ENCODE measurements around the gene LRRC71.

GRCh38 chr1:156936721-156937220 lies 16.3 kb downstream of the LRRC71 start:
- TF ChIP-seq EP300 (IDR thresholded peaks at IDR 0.05) (no peak), POLR2AphosphoS5 (IDR thresholded peaks at IDR 0.05) (no peak)
- TF ChIP-seq, protein P1, sequence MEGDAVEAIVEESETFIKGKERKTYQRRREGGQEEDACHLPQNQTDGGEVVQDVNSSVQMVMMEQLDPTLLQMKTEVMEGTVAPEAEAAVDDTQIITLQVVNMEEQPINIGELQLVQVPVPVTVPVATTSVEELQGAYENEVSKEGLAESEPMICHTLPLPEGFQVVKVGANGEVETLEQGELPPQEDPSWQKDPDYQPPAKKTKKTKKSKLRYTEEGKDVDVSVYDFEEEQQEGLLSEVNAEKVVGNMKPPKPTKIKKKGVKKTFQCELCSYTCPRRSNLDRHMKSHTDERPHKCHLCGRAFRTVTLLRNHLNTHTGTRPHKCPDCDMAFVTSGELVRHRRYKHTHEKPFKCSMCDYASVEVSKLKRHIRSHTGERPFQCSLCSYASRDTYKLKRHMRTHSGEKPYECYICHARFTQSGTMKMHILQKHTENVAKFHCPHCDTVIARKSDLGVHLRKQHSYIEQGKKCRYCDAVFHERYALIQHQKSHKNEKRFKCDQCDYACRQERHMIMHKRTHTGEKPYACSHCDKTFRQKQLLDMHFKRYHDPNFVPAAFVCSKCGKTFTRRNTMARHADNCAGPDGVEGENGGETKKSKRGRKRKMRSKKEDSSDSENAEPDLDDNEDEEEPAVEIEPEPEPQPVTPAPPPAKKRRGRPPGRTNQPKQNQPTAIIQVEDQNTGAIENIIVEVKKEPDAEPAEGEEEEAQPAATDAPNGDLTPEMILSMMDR (IDR thresholded peaks at IDR 0.05): no peak
